HG03066 (cell line): ENCODE data around the gene ABHD5.
A peak's percentile ranks its signal among the peaks of the same experiment; 100 is the strongest.
"Not testable (repeated sequence)": the region's sequence is repeated elsewhere in the genome, so short reads cannot be mapped to it uniquely, and the experiment has no call there.

Experiments
- ATAC-seq: cut with Tn5 transposase; IDR thresholded peaks from one replicate; pipeline ENCODE4 v1.9.1; 2021; ENCODE audit warnings: low read depth; ENCODE audit not compliant: unreplicated experiment

The ABHD5 gene

DNA sequence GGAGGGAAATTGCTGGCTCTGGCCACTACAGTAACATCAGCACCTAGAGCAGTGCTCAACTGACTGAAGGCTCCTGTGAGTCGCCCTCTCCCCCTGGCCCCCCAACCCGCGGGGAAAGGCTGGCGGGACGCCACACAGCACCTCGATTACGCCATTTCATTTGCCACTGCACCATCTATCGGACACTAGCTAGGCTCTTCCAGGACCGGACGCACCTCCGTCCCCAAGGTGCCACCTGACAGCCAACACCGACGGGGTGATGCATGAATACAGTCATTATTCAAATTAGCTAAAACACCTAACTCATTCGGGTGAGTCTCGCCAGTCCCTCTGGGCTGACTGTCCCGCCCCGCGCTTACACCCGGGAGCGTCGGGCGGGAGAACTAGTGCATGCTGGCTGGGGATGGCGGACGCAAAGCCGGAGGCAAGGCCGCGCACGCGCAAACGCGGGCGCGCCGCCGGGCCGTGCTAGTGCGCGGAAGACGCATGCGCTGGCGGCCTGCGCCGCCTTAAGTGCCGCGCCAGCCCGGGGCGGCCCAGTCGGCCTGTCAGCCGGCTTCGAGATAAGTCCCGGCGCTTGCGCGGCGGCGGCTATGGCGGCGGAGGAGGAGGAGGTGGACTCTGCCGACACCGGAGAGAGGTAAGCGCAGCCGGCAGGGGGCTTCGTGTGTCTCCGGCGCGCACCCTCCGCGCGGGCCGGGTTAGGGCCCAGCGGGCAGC is at the start of gene ABHD5:
ABHD5 (plus strand) TSS at position 539 of the 720 bp plus-strand sequence; CDS start at position 594, 55 bp downstream.
- peak; percentile 79 for ATAC-seq

GRCh38 chr3:43641306-43642114 is 49.2 kb upstream of the ABHD5 start:
- no peak for ATAC-seq

DNA sequence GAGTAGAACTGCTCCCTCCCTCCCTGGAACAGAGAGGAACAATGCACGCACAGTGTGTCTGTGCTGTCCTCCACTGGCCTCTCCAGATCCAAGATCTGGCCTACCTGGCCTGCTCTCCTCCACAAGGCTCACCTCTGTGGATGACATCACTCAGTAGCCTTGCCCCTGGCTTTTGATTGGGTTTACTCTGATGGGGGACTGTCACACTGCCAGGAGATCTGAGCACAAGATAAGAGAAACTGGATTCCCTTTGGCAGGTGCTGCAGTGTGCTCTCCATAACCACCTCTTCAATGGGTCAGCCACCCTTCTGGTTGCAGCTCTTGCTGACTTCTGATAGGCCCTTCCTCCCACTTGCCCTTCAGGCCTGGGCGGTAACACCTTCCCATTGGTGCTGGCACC is 46.3 kb upstream of the ABHD5 start:
- no peak for ATAC-seq

GRCh38 chr3:43647331-43648166 is 43.2 kb upstream of the ABHD5 start:
- no peak for ATAC-seq

GRCh38 chr3:43648957-43649356 is 41.8 kb upstream of the ABHD5 start:
- ATAC-seq, result no peak

DNA sequence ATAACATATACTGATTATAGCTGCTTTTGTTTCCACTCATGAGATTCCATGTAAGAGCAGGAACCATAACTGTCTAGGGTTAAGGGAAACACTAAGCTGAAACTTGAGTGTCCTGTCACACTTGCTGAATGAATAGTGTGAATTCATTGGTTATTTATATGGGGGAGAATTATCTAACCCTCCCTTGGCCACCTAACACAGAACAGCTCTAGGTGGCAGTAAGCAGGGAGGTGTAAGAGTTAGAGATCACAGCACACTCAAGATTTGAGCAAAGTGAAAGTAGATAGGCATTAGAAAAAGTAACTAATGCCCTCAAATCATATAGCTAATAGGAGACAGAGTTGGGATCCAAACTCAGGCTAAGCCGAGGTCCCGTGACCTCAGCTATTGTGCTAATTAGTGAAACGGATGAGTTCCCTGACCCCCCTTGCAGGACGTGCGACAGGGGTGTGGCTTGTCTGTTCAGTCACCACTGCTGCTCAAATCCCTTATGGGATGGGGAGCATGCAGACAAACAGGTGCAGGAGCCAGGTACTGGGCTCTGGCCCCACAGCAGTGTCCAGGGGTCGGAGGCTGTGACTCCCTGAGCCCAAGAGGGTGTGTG is 41.3 kb upstream of the ABHD5 start:
- ATAC-seq, result no peak

DNA sequence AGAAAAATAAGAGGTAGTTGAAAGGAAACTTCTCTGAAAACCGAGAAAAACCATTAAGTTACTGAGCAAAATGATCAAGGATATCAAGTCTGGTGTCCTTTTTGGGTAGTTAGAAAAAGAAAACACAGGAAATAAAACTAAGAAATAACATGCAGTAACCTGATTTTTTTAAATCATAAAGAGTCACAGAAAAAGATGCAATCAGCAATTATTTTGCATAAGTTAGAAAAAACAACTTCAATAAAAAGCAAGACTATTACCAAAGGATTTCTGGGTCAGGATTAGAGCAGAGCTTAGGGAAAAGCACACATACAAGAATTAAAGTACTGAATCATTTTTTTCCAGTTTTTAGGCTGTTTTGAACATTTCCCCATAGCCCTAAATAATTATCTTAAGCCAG is 40.4 kb upstream of the ABHD5 start:
- no peak for ATAC-seq

- not testable (repeated sequence) for ATAC-seq
Measured at GRCh38 chr3:43656390-43656789, 34.3 kb upstream of the ABHD5 start.

DNA sequence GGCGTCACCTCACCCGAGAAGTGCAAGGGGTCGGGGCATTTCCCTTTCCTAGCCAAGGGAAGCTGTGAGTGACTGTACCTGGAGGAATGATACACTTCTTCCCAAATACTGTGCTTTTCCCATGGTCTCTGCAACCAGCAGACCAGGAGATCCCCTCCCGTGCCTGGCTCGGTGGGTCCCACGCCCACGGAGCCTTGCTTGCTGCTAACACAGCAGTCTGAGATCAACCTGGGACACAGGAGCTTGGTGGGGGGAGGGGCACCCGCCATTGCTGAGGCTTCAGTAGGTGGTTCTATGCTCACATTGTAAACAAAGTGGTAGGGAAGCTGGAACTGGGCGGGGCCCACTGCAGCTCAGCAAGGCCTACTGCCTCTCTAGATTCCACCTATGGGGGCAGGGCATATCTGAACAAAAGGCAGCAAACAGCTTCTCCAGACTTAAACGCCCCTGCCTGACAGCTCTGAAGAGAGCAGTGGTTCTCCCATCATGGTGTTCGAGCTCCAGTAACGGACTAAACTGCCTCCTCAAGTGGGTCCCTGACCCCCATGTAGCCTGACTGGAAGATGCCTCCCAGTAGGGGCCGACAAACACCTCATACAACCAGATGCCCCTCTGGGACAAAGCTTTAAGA is 31.4 kb upstream of the ABHD5 start:
- ATAC-seq, result no peak

- not testable (repeated sequence) for ATAC-seq
Measured at GRCh38 chr3:43661376-43661775, 29.4 kb upstream of the ABHD5 start.

DNA sequence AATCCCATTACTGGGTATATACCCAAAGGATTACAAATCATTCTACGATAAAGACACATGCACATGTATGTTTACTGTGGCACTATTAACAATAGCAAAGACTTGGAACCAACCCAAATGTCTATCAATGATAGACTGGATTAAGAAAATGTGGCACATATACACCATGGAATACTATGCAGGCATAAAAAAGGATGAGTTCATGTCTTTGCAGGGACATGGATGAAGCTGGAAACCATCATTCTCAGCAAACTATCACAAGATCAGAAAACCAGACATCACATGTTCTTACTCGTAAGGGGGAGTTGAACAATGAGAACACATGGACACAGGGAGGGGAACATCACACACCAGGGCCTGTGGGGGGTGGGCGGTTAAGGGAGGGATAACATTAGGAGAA is 25.7 kb upstream of the ABHD5 start:
- not testable (repeated sequence) for ATAC-seq

GRCh38 chr3:43670635-43671522 is 19.9 kb upstream of the ABHD5 start:
- no peak for ATAC-seq

GRCh38 chr3:43674345-43675085 is 16.2 kb upstream of the ABHD5 start:
- no peak for ATAC-seq

GRCh38 chr3:43675593-43675992 is 15.1 kb upstream of the ABHD5 start:
- no peak for ATAC-seq

DNA sequence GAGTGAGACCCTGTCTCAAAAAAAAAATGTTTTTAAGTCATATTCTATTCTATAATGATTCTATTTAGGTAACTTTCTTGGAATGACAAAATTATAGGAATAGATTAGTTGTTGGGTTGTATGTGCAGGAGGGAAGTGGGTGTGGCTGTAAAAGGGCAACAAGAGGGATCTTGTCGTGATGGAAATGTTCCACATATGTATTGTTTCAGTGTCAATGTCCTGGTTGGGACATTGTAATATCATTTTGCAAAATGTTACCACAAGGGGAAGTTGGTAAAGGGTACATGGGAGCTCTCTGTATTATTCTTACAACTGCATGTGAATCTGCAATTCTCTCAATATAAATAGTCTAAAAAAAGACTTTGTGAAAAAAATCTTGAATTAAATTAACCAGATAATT is 14.3 kb upstream of the ABHD5 start:
- no peak for ATAC-seq

- not testable (repeated sequence) for ATAC-seq
Measured at GRCh38 chr3:43678375-43678774, 12.4 kb upstream of the ABHD5 start.

DNA sequence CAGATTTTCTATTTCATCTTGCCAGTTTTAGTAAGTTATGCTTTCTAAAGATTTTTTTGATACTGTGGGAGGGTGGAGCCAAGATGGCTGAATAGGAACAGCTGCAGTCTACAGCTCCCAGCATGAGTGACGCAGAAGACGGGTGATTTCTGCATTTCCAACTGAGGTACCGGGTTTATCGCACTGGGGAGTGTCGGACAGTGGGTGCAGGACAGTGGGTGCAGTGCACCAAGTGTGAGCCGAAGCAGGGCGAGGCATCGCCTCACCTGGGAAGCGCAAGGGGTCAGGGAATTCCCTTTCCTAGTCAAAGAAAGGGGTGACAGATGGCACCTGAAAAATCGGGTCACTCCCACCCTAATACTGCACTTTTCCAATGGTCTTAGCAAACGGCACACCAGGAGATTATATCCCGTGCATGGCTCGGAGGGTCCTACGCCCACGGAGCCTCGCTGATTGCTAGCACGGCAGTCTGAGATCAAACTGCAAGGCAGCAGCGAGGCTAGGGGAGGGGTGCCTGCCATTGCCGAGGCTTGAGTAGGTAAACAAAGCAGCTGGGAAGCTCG is 11.8 kb upstream of the ABHD5 start:
- ATAC-seq, result not testable (repeated sequence)

- not testable (repeated sequence) for ATAC-seq
Measured at GRCh38 chr3:43680857-43681256, 9.9 kb upstream of the ABHD5 start.
